ENCODE measurements around the gene LDLRAD4.

- no peak for TF ChIP-seq CTCF (conservative IDR thresholded peaks at IDR 0.05; ENCODE audit: low read depth in 2 of 2)
- no peak for TF ChIP-seq EZH2 (IDR thresholded peaks at IDR 0.05; ENCODE audit: low read depth, unreplicated experiment)
- no peak for TF ChIP-seq CREB1 (CRISPR knock-in tag; IDR thresholded peaks at IDR 0.05; ENCODE audit: low read depth)
- TF ChIP-seq EZH2phosphoT487 (IDR thresholded peaks at IDR 0.05; ENCODE audit: unreplicated experiment): no peak
- TF ChIP-seq POLR2AphosphoS5 (IDR thresholded peaks at IDR 0.05; ENCODE audit: low read depth): no peak
- no peak for TF ChIP-seq REST (IDR thresholded peaks at IDR 0.05; ENCODE audit: unreplicated experiment)
Observed at GRCh38 chr18:13416208-13416607, 197.6 kb downstream of the LDLRAD4 start.

Data from GM23338 (cell line).